AG08395 (cell line): Measurements from ENCODE around the gene CADM4.
A peak's percentile ranks its signal among the peaks of the same experiment; 100 is the strongest.
"Not testable (repeated sequence)": the region's sequence is repeated elsewhere in the genome, so short reads cannot be mapped to it uniquely, and the experiment has no call there.

ENCODE experiments used
- DNase-seq: peaks from one replicate; pipeline ENCODE4 v3.0.0; 2012; ENCODE audit warnings: mixed read lengths, low spot score

The CADM4 gene

GRCh38 chr19:43606569-43607229 lies 33.0 kb downstream of the CADM4 start:
- no peak for DNase-seq

- no peak for DNase-seq
These were observed 33.6 kb downstream of the CADM4 start for GRCh38 chr19:43605875-43606568.

GRCh38 chr19:43600326-43600725 lies 39.3 kb downstream of the CADM4 start:
- not testable (repeated sequence) for DNase-seq

DNA sequence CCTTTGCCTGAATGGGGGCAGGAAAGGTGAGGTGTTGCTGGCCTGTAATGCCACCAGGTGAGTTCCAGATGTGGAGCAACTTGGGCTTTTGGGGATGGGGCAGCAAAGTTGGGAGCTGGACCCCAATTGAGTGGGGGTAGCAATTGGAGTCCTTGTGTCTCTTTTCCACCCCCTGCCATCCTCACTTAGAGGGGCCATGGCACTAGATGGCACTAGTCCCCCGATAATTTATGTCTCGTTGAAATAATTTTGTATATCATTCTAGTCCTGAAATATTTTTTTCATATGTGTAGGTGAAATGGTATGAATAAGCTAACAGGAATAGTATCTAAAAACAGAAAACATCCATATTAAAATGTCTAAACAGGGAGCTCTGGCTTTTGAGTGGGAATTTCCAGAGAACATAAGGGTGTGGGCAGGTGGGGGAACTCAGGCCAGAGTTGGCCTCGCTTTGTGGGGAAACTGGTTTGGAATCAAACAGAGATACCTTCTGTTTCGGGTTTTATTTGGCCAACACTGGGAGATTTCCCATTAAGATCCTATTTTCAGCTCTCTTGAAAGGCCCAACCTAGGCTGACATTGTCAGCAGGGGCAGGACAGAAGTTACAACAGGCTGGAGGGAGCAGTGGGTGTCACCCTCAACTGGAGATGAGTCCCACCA lies 39.9 kb downstream of the CADM4 start:
- DNase-seq, result no peak

DNA sequence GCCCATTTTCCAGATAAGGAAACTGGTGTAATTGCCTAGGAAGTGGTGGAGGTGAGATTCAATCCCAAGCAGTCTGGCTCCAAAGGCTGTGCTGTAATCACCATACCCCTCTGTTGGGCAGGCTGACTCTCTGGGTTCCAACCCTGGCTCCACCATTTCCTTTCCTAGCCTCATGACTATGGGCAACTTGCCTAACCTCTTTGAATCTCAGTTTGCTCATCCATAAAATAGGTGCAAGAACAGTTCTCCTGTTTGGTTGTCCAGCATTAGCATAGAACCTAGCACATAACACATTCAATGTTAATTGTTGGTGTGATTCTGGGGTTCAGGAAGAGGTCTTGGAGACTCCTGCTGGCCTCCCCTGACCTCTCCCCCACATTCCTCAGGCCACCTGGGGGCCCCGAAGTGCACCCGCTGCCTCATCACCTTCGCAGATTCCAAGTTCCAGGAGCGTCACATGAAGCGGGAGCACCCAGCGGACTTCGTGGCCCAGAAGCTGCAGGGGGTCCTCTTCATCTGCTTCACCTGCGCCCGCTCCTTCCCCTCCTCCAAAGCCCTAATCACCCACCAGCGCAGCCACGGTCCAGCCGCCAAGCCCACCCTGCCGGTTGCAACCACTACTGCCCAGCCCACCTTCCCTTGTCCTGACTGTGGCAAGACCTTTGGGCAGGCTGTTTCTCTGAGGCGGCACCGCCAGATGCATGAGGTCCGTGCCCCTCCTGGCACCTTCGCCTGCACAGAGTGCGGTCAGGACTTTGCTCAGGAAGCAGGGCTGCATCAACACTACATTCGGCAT lies 41.0 kb downstream of the CADM4 start:
- DNase-seq, result no peak

GRCh38 chr19:43597876-43598275 lies 41.8 kb downstream of the CADM4 start:
- no peak for DNase-seq

- no peak for DNase-seq
These were observed 42.7 kb downstream of the CADM4 start for GRCh38 chr19:43596842-43597461.

DNA sequence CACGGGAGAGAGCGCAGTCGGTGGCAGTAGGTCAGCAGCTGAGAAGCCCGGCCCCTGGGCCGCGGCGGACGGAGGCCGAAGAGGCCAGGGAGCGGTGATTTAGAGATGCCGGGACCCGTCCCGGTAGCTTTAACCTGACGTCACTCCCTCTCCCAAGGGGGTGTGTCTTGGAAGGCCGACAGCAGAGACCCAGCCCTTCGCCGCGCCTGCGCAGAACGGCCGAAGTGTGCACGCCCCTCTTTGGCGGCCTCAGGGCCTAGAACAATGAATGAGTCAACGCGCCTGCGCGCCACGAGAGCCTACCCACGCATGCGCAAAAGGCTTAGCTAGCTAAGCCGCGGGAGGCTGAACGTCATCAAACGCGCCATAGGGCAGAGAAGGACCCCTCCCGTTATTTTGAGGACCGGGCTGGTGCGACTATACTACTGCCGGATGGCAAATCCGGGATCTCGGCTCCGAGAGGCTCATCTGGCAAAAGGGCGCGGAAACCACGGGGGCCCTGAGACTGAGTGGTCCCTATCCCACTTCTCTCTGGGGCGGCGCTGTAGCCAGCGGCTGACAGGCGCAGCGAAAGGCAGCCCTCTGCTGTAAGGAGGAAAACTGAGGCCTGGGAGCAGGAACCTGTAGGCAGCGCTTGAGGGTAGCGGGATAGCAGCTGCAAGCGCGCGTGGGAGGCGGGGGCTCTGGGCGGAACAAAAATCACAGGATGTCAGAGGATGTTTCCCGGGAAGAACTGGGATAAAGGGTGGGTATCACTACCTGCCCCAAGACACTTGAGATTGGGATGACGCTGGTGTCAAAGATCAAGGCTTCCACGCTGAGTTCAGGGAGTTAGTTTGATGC lies 43.4 kb downstream of the CADM4 start, which contains the start of the genes IRGQ and ZNF576:
IRGQ (minus strand) TSS at position 136 of the 843 bp plus-strand sequence. CDS start 796 bp downstream, outside the sequence.
ZNF576 (plus strand) TSS at position 597 of the 843 bp plus-strand sequence. CDS start 514 bp downstream, outside the sequence.
- peak; percentile 100 for DNase-seq

- no peak for DNase-seq
These were observed 44.0 kb downstream of the CADM4 start for GRCh38 chr19:43595605-43595998.

DNA sequence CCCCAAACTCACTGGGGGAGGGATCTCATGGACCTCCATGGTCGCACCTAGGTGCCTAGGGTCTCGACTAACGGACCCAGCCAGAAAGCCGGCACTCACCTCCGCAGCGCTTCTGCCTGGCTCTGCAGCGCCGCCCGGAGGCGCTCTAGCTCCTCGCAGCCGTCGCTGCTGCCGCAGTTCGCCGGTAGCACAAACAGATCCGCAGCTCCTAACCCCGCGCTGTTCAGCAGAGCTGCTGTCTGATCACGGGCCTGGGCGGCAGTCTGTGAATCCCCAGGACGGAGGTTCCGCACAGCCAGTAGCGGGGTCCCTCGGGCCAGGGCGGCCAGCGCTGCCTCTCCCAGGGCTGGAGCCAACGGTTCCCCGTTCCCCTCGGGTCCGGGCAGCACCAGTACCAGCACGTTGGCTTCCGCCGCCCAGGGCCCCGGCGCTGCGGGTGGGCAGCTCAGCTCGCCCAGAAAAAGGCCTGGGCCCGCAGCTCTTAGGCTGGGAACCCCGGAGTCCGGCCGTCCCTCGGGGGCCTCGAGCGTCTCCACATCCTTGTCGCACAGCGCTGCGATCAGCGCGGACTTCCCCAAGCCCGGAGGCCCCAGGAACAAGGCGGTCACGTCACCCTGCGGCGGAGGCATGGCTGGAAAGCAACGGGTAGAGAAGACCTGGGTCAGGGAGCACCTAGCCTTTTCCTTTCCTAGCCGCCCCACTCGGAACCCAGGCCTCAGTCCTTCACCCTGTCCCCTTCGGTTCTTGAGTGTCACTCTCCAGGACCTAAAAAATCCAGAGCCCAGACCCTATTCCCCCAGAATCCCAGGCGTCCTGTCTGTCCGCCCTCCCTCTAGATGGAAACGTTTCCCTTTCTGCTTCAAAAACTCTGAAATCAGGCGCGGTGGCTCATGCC lies 44.7 kb downstream of the CADM4 start:
- peak; percentile 36 for DNase-seq

GRCh38 chr19:43594081-43594697 lies 45.5 kb downstream of the CADM4 start:
- DNase-seq, result no peak

DNA sequence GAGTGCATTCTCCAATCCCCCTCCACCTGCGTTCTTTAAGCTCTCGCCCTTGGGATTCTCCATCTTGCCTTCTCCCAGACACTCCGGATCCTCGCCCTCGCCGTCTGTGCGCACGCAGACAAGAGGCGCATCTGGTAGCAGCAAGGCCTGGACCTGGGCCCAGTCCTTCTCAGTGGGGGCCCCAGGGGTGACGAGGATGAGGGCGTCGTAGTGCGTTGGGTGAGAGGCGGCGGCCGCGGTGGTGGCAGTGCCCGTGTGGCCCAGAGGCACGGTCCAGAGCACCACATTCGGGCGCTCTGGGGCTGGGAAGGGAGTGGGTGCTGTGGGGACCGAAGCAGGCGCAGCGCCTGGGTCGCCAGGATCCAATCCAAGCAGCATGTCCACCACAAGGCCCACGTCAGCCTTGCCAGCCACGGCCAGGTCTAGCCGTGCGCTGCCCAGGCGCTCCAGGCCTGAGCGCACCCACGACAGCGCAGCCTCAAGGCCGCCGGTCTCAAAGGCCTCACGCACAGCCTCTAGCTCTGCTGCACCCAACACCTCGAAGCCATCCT lies 46.8 kb downstream of the CADM4 start:
- no peak for DNase-seq

DNA sequence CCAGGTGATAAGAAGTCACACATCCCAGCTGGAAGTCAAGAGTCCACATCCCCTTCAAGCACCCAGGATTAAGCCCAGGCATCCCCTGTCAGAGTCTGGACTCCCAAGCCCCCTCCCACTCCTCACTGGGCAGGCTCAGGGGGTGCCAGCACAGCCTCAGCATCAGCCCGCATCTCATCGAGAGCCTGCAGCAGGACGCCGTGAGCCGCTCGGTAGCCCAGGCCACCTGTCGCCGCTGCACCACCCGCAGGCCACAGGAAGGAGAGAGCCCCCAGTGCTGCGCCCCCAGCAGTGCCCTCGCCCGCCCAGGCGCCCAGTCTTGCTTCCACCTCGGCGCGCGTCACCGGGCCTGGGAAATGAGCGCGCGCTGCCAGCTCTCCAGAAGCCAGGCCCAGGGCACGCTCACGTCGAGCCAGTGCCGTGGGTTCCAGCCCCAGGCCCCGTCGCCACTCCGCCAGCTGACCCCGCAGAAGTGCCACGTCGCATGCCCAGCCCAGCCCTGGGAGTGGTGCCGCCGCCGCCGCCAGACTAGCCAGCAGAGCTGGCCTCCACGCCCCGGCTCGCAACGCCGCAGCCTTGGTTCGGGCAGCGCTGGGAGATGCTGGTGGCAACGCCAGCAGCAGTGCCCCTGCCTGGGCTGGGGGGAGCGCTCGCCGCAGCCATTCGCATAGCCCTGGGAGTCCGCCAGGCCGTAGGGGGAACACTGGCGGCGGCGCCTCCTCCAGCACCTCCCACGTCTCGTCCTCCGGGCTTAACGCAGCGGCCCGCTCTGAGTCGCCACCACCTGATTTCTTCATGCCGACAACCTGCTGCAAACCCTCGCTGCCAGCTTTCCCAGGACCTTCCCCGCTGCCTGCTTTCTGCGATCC lies 47.5 kb downstream of the CADM4 start:
- DNase-seq, result no peak

GRCh38 chr19:43589678-43590077 lies 50.0 kb downstream of the CADM4 start:
- no peak for DNase-seq

- DNase-seq, result no peak
These were observed 50.4 kb downstream of the CADM4 start for GRCh38 chr19:43589277-43589676.

DNA sequence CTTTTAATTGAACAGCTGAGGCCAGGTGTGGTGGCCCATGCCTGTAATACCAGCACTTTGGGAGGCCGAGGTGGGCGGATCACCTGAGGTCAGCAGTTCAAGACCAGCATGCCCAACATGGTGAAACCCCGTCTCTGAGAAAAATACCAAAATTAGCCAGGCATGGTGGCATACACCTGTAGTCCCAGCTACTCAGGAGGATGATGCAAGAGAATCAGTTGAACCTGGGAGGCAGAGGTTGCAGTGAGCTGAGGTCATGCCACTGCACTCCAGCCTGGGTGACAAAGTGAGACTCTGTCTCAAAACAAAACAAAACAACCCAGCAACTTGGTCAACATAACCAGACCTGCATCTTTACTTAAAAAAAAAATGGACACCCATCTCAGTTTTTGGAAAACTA lies 52.6 kb downstream of the CADM4 start:
- DNase-seq, result not testable (repeated sequence)

DNA sequence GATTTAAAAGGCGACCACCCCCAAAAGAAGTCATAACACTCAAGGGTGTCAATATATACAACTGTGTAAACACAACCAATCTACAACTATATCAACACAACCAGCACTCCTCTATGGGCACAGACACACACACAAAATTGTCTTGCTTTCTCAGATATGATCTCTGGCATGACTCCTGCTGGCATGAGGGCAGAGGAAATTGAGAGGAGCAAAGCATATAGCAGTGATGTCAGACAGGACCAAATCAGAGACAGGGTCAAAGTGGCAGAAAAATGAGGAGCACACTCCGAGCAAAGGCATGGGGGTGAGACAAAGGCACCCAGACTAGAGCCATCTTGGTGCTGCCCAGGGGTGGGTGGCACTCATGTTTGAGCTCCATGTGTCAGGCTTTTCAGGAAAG lies 53.3 kb downstream of the CADM4 start:
- DNase-seq, result no peak

DNA sequence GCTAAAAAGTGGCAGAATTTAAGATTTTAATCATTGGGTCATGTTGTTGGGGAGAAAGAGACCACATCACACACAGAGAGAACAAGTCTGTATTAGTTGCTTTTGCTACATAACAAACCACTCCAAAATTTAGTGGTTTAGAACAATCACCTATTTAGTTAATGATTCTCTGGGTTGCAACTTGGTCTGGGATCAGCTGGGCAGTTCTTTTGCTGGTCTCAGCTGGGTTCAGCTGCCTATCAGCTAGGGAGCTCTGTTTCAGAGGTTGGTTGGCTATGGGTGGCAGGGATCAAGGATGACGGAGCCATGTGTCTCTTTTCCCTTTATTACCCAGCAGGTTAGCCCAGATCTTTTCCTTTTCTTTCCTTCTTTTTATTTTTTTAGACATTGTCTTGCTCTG lies 55.2 kb downstream of the CADM4 start:
- no peak for DNase-seq
